Chondrocyte (in vitro differentiated cells): ENCODE results near the gene DSG1. TPM values are rescaled to one million over a fixed set of nuclear protein-coding genes. Genes with fewer than 3 reads are reported as not detected.

Experiments
- DNase-seq: peaks from one replicate; pipeline ENCODE4 v3.0.0; 2021; ENCODE audit warnings: mixed read lengths, low spot score
- H3K27ac Mint-ChIP-seq: one replicate; pipeline ENCODE4 v1.8.0; 2021; ENCODE audit warnings: mild to moderate bottlenecking, moderate library complexity, mixed read lengths; ENCODE audit not compliant: unreplicated experiment
- H3K27me3 Mint-ChIP-seq: 2 replicates; pipeline ENCODE4 v1.8.0; 2021; ENCODE audit warnings: low read depth, mixed read lengths
- H3K36me3 Mint-ChIP-seq: 2 replicates; pipeline ENCODE4 v1.8.0; 2021; ENCODE audit warnings: low read depth, mixed read lengths
- H3K4me1 Mint-ChIP-seq: 2 replicates; pipeline ENCODE4 v1.8.0; 2021; ENCODE audit warnings: low read depth, mild to moderate bottlenecking, mixed read lengths
- H3K4me3 Mint-ChIP-seq: one replicate; pipeline ENCODE4 v1.8.0; 2021; ENCODE audit warnings: mild to moderate bottlenecking, moderate library complexity, mixed read lengths; ENCODE audit not compliant: unreplicated experiment
- H3K9me3 Mint-ChIP-seq: 2 replicates; pipeline ENCODE4 v1.8.0; 2021; ENCODE audit warnings: low read depth, mixed read lengths
- CTCF ChIP-seq: fragments of 200-600 bp; sonication (generic); IDR thresholded peaks from 2 replicates; pipeline ENCODE4 v1.5.0; 2021; ENCODE audit warnings: antibody characterized with exemption, mild to moderate bottlenecking, moderate library complexity
- total RNA-seq: library from RNA; stranded (reverse); gene quantifications from 3 replicates; pipeline ENCODE4 v1.2.1, GENCODE V29; 2021

DSG1 gene
- total RNA-seq, 1 donor from 2014 or later, result not detected

GRCh38 chr18:31369478-31369877, 51.5 kb downstream of the DSG1 start:
- Mint-ChIP-seq H3K4me1 (no peaks in the 10 kb centered on the region), H3K27ac (no peak overlapping the region), H3K36me3 (no peaks in the 10 kb centered on the region), H3K4me3 (no peak overlapping the region), H3K27me3 (peaks cover 23% of the 10 kb centered on the region), H3K9me3 (peaks cover 8% of the 10 kb centered on the region)
- TF ChIP-seq CTCF, result no peak
- no peak for DNase-seq

GRCh38 chr18:31371989-31372388, 54.0 kb downstream of the DSG1 start:
- peaks cover 8% of the 10 kb centered on the region for H3K9me3 Mint-ChIP-seq
- no peak overlapping the region for H3K4me3 Mint-ChIP-seq
- TF ChIP-seq CTCF, result no peak
- H3K27me3 Mint-ChIP-seq, result peaks cover 38% of the 10 kb centered on the region
- no peak overlapping the region for H3K27ac Mint-ChIP-seq
- no peaks in the 10 kb centered on the region for H3K4me1 Mint-ChIP-seq
- no peak for DNase-seq
- no peaks in the 10 kb centered on the region for H3K36me3 Mint-ChIP-seq

- Mint-ChIP-seq H3K4me1 (no peaks in the 10 kb centered on the region), H3K27ac (no peak overlapping the region), H3K36me3 (no peaks in the 10 kb centered on the region), H3K9me3 (no peaks in the 10 kb centered on the region), H3K27me3 (peaks cover 35% of the 10 kb centered on the region), H3K4me3 (no peak overlapping the region)
- no peak for DNase-seq
- TF ChIP-seq CTCF, result no peak
Measured at GRCh38 chr18:31373641-31374040, 55.7 kb downstream of the DSG1 start.

GRCh38 chr18:31376477-31376876, 58.5 kb downstream of the DSG1 start, which contains the start of gene DSG4:
Gene DSG4, plus strand, starts transcription at chr18:31376777. Its CDS starts 135 bp downstream, at chr18:31376912.
- no peaks in the 10 kb centered on the region for H3K36me3 Mint-ChIP-seq
- no peak within 1 kb of the TSS for H3K4me3 Mint-ChIP-seq
- H3K27me3 Mint-ChIP-seq, result peaks cover 29% of the 10 kb centered on the region
- no peaks in the 10 kb centered on the region for H3K4me1 Mint-ChIP-seq
- no peak for DNase-seq
- no peak for TF ChIP-seq CTCF
- no peaks in the 10 kb centered on the region for H3K9me3 Mint-ChIP-seq
- no peak within 1 kb of the TSS for H3K27ac Mint-ChIP-seq

GRCh38 chr18:31380912-31381311, 63.0 kb downstream of the DSG1 start:
- H3K4me3 Mint-ChIP-seq, result no peak overlapping the region
- DNase-seq, result no peak
- H3K4me1 Mint-ChIP-seq, result no peaks in the 10 kb centered on the region
- H3K27ac Mint-ChIP-seq, result no peak overlapping the region
- no peak for TF ChIP-seq CTCF
- H3K27me3 Mint-ChIP-seq, result peaks cover 25% of the 10 kb centered on the region
- H3K9me3 Mint-ChIP-seq, result no peaks in the 10 kb centered on the region
- H3K36me3 Mint-ChIP-seq, result no peaks in the 10 kb centered on the region
